NCI-H526 (cell line): ENCODE results near the gene ADARB2.

ENCODE experiments used
- DNase-seq, 2 experiments: peaks; one replicate each; lab custom pipeline; 2025; lab: John Stamatoyannopoulos, UW

ADARB2 gene

GRCh38 chr10:1153805-1154351 lies 583.4 kb downstream of the ADARB2 start:
- no peak for DNase-seq

GRCh38 chr10:1153251-1153763 lies 584.0 kb downstream of the ADARB2 start:
- DNase-seq: no peak

DNA sequence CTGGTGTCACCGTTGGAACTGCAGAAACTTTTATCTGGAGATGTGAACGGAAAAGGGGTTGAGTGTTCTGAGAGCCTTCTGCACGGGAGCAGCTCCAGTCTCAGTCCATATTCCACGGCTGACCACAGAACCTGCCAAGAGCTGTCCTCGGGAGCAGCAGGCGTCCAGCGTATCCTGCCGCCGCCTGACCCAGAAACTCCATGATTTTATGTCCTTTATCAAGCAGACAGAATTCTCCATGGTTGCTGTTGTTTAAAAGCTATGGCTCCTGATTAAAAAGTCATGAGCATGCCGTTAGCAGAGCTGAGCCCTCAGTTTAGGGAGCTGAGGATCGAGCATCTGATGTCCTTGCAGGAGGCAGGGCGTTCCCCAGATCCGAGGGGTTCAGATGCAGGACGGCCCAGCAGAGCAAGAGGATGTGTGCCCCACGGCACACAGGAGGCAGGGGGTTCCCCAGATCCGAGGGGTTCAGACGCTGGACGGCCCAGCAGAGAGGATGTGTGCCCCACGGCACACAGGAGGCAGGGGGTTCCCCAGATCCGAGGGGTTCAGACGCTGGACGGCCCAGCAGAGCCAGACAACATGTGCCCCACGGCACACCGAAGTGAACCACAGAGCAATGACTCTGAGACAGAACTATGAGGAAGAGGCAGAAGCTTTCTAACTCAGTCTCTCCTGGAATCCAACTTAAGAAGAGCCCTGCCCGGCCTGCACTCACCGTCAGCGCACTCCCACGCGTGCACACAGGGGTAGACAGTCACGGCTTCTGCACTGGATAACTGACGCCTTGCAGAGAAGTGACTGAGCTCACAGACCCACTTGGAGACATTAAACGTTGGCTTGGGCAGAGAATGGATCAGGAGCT lies 584.7 kb downstream of the ADARB2 start:
- no peak for DNase-seq

GRCh38 chr10:1151076-1152033 lies 586.0 kb downstream of the ADARB2 start:
- no peak for DNase-seq

- no peak for DNase-seq
Observed at GRCh38 chr10:1150638-1150955, 586.7 kb downstream of the ADARB2 start.

DNA sequence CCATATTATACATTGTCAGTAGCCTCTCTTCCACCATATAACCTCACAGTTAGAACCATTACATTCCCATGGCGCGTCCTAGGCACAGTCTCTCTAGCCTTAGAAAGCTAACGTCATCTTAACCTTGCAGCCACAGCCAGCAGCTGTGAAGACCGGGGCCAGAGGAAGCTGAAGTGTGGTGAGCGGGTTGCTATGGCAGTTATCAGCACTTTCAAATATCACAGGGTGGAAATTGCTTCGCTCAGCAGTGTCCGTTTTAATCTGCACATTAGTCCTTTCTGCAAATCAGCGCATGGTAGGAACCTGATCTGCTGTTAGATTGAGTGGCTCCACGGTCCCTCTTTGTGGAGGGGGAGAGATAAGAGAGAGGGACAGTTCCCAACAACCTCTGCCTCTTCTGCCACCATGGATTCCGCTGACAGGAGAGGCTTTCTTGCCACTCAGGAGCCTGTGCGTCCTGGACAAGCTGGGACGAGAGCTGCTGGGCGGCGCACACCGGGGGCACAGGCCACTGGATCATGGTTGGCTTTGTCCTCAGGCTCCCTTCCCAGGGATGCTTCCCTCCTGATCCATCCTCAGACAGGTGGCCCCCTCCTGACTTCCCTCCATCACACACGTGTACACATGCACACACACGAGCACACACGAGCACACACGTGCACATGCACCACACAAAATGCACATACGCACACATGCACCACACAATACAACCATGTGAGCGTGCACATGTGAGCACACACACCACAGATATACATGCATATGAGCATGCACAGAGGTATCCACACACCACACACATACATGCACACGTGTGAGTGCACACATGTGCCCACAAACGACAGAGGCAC lies 587.3 kb downstream of the ADARB2 start:
- DNase-seq: no peak

GRCh38 chr10:1148855-1149605 lies 588.3 kb downstream of the ADARB2 start:
- DNase-seq: no peak

DNA sequence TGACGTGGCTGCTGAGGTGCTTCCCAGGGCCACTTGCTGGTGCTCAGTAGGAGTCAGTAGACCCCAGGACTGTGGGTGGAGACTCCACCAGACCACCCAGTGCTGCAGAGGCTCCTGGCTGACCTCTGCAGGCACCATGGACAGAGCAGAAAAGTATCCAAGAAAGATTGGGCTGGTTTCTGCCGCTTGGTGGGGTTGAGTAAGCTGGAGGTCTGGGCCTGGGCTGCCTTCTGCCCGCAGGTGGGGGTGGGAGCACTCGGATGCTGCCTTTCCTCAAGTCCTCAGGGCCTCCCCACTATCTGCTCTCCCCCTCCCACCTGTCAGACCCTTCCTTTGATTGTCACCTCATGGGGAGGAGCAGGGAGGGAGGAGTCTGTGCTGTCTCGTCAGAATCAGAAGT lies 589.5 kb downstream of the ADARB2 start:
- DNase-seq: no peak

- peak in 1 of 2 experiments; percentile 7 for DNase-seq
Observed at GRCh38 chr10:1142596-1142995, 594.7 kb downstream of the ADARB2 start.

DNA sequence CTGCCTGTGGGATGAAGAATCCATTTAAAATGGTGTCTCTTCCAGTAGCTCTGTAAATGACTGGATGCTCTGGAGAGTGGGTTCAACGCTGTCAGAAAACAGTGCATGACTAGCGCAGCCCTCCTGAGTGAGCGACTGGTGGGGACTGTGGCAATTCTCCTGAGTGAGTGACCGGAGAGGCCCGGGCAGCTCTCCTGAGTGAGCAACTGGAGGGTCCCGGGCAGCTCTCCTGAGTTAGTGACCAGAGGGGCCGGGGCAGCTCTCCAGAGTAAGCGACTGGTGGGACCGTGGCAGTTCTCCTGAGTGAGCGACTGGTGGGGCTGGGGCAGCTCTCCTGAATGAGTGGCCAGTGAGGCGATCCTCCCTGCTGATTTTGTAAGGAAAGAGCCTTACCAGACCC lies 595.6 kb downstream of the ADARB2 start:
- no peak for DNase-seq

DNA sequence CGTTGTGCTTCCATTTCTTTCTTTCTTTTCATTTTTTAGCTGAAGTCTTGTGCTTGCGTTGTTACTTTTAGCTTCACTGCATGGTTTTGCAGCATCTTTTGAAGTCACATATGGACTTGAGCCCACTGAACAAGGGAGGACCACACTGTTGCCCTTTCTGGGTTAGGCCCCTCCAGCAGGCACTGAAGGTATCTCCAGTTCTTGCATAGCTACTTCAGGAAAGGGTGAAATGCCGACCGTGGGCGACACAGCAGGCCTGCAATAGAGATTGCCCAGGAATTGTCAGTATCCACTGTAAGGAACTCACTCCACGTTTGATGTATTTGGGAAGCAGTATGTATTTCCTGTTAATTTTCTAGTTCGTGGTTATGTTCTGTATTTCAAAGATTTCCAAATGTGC lies 596.1 kb downstream of the ADARB2 start:
- no peak for DNase-seq

GRCh38 chr10:1138529-1138928 lies 598.8 kb downstream of the ADARB2 start:
- no peak for DNase-seq

- no peak for DNase-seq
Observed at GRCh38 chr10:1137499-1138163, 599.7 kb downstream of the ADARB2 start.

- no peak for DNase-seq
Observed at GRCh38 chr10:1136268-1136667, 601.1 kb downstream of the ADARB2 start.

- no peak for DNase-seq
Observed at GRCh38 chr10:1134156-1134555, 603.2 kb downstream of the ADARB2 start.

GRCh38 chr10:1133495-1134045 lies 603.8 kb downstream of the ADARB2 start:
- no peak for DNase-seq

- no peak for DNase-seq
Observed at GRCh38 chr10:1132584-1132983, 604.7 kb downstream of the ADARB2 start.

DNA sequence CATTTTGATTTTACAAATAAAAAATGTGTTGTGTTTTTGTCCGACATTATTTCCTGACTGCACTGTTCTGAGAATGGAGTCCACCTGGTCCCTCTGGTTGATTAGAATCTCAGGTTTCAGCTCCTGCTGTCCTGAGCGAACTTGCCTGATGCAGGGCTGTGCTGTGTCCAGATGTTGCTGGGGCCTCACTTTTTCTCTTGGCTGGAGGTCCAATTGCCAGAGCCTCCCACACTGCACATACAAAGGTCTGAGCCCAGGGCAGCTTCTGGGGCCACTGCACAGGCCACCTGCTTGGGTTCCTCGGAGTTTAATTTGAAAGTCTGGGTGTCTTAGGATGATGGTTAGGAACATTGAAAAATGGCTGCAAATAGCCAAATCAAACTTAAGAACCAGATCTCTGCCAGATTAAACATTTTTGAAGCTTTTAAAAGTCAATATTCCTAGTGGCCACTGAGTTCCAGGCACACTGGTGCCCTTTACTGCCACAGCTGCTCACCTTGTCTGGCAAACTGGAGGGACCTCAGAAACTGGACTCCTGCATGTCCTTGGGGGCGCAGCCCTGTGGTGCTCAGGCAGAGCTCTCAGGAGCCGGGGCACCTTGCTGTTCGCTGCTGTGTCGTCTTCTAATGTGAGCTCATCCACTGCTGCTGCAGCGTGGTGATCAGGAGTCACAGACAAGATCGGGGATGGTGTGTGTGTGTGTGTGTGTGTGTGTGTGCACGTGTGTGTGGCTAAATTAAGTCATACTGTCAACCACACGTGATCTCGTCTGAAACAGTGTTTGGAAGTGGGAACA lies 606.1 kb downstream of the ADARB2 start:
- DNase-seq: no peak

DNA sequence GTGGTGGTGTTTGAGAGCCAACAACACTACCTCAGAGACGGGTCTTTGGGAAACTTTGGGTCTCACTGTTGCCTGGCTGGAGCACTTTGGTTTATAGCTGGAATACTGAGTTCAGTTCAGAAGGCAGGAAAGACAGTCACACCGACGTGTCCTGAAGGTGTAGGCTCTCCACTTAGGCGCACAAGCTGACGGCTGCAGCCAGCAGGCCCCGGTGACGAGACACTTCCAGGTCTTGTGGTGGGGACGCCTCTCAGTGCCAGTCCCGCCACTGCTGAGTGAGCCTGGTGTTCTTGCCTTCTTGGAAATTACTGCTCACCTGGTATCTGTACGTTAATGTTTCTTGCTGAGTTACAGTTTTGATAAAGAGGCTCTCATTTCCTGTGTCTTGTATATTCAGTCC lies 607.1 kb downstream of the ADARB2 start:
- no peak for DNase-seq
